BJ (cell line): ENCODE data around the gene DOCK3. TPM values are rescaled to one million over a fixed set of nuclear protein-coding genes. Genes with fewer than 3 reads are reported as not detected.
A peak's percentile ranks its signal among the peaks of the same experiment; 100 is the strongest.

ENCODE experiments used
- CTCF ChIA-PET: fragments of 350-600 bp; formaldehyde crosslinking; extraction: SDS; loops from one replicate; lab custom pipeline; 2021; ENCODE audit warnings: antibody characterized with exemption, inconsistent platforms; lab: Yijun Ruan, JAX
- POLR2A ChIA-PET: fragments of 300-600 bp; sonication (Branson Sonifier 250); formaldehyde crosslinking; extraction: SDS; loops from one replicate; lab custom pipeline; 2021; ENCODE audit warnings: antibody characterized with exemption; lab: Charles Lee
- DNase-seq: peaks from one replicate; pipeline ENCODE4 v3.0.0-alpha.2; 2011; ENCODE audit warnings: low read depth
- H3K27me3 ChIP-seq: 2 replicates; pipeline ENCODE4 v1.6.0; 2011; ENCODE audit warnings: low read length; ENCODE audit not compliant: control insufficient read depth, insufficient read depth
- H3K36me3 ChIP-seq: 2 replicates; pipeline ENCODE4 v1.5.1; 2011; ENCODE audit warnings: low read length; ENCODE audit not compliant: control insufficient read depth, insufficient read depth
- H3K4me3 ChIP-seq: 2 replicates; pipeline ENCODE4 v1.5.1; 2011; ENCODE audit warnings: low read depth, mild to moderate bottlenecking, control low read depth, low read length
- polyA plus RNA-seq: library from polyadenylated mRNA; depleted of rRNA; stranded (reverse); fragments of >200 nt; gene quantifications from 2 replicates; pipeline ENCODE4 v1.2.3, GENCODE V29; 2011
- TF ChIP-seq, protein P1 (sequence below): IDR thresholded peaks from 2 replicates; pipeline ENCODE4 v1.5.1; 2011; ENCODE audit warnings: low read depth, mild to moderate bottlenecking, control low read depth, inconsistent platforms, low read length, moderate library complexity; ENCODE audit not compliant: insufficient read depth

Gene DOCK3
- polyA plus RNA-seq, 1 experiment, result 0.09 TPM

DNA sequence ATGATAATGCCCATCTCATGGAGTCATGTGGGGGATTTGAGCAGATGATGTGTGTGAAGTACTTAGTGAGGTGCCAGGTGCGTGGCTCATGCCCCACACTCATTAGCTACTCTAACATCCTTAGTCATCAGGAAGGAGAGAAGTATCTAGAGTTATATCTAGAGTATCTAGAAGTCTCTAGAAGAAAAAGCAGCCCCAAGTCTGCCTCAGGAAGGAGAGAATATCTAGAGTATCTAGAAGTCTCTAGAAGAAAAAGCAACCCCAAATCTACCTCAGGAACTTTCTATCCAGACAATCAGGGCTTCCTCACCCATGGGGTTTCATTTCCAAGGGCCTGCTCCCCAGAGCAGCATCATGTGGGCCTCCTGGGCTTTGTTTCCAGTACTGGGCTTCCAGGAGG is 24.7 kb upstream of the DOCK3 start:
- H3K27me3 ChIP-seq, result no peaks in the 10 kb centered on the region
- no peak overlapping the region for H3K4me3 ChIP-seq
- ChIA-PET POLR2A (no interaction called here), CTCF (interaction anchor here (1.3 to 1.6 kb wide), 4 partner anchors 30 to 108 kb away, joined by 3 to 5 read pairs (median 3); no protein-coding TSS in a partner anchor)
- DNase-seq, result no peak
- TF ChIP-seq, protein P1, sequence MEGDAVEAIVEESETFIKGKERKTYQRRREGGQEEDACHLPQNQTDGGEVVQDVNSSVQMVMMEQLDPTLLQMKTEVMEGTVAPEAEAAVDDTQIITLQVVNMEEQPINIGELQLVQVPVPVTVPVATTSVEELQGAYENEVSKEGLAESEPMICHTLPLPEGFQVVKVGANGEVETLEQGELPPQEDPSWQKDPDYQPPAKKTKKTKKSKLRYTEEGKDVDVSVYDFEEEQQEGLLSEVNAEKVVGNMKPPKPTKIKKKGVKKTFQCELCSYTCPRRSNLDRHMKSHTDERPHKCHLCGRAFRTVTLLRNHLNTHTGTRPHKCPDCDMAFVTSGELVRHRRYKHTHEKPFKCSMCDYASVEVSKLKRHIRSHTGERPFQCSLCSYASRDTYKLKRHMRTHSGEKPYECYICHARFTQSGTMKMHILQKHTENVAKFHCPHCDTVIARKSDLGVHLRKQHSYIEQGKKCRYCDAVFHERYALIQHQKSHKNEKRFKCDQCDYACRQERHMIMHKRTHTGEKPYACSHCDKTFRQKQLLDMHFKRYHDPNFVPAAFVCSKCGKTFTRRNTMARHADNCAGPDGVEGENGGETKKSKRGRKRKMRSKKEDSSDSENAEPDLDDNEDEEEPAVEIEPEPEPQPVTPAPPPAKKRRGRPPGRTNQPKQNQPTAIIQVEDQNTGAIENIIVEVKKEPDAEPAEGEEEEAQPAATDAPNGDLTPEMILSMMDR, result no peak
- H3K36me3 ChIP-seq, result peaks cover 11% of the 10 kb centered on the region

- ChIA-PET POLR2A (interaction anchor here (0.6 kb wide), 1 partner anchor 481 kb away, joined by 3 read pairs; no protein-coding TSS in a partner anchor), CTCF (interaction anchor here (1.4 kb wide), 1 partner anchor 35 kb away, joined by 4 read pairs; no protein-coding TSS in a partner anchor)
- Histone ChIP-seq H3K27me3 (no peaks in the 10 kb centered on the region), H3K4me3 (no peak overlapping the region), H3K36me3 (peaks cover 7% of the 10 kb centered on the region; the same call in 1 of the 2 replicates)
- TF ChIP-seq, protein P1, result no peak
- no peak for DNase-seq
Measured at GRCh38 chr3:50651445-50651844, 23.3 kb upstream of the DOCK3 start.

- TF ChIP-seq, protein P1, result no peak
- no peak for DNase-seq
- Histone ChIP-seq H3K27me3 (no peaks in the 10 kb centered on the region), H3K4me3 (no peak overlapping the region), H3K36me3 (peaks cover 7% of the 10 kb centered on the region; the same call in 1 of the 2 replicates)
- POLR2A ChIA-PET, result no interaction called here
- CTCF ChIA-PET, result interaction anchor here (0.7 to 1.9 kb wide), 10 partner anchors 10 to 85 kb away, joined by 3 to 21 read pairs (median 4); partner anchors contain the start of gene MAPKAPK3
Measured at GRCh38 chr3:50651920-50652529, 22.7 kb upstream of the DOCK3 start.

DNA sequence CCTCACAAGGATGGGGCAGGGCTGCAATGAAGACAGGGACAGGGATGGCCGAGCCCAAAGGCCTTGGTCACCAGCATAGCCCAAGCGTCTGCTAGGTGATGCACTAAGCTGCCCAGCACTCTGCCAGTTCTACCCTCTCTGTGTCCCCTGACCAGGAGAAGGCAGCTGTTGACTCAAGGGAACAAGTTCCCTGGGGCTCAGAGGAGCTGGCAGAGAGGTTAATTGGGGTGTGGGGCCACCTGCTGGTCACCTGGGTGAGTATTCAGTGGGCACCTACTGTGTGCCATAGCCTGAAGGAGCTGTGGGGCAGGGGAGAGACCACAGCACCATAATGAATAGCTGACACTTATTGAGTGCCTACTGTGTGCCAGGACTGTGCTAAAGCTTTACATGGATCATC is 22.0 kb upstream of the DOCK3 start:
- no peak for DNase-seq
- Histone ChIP-seq H3K27me3 (no peaks in the 10 kb centered on the region), H3K4me3 (no peak overlapping the region), H3K36me3 (peaks cover 4% of the 10 kb centered on the region; the same call in 1 of the 2 replicates)
- ChIA-PET CTCF (interaction anchor here (0.7 to 1.9 kb wide), 11 partner anchors 9 to 86 kb away, joined by 3 to 21 read pairs (median 4); partner anchors contain the start of gene MAPKAPK3), POLR2A (no interaction called here)
- TF ChIP-seq, protein P1, result peak; percentile 38

- no peak for DNase-seq
- CTCF ChIA-PET, result interaction anchor here (1.2 to 1.9 kb wide), 3 partner anchors 27 to 39 kb away, joined by 3 to 21 read pairs (median 6); partner anchors contain the start of gene MAPKAPK3
- Histone ChIP-seq H3K27me3 (no peaks in the 10 kb centered on the region), H3K4me3 (no peak overlapping the region), H3K36me3 (no peaks in the 10 kb centered on the region)
- TF ChIP-seq, protein P1, result no peak
- POLR2A ChIA-PET, result no interaction called here
Measured at GRCh38 chr3:50653937-50654595, 20.7 kb upstream of the DOCK3 start.
